NK-92 (cell line): ENCODE measurements around the gene PPDPF.

Experiments used
- DNase-seq: peaks from one replicate; lab custom pipeline; 2025; ENCODE audit not compliant: unreplicated experiment; lab: John Stamatoyannopoulos, UW

PPDPF gene

GRCh38 chr20:63519668-63520503 is 679 bp upstream of the PPDPF start:
- no peak for DNase-seq

- no peak for DNase-seq
These were observed 503 bp downstream of the PPDPF start for GRCh38 chr20:63520934-63521601.

- DNase-seq: no peak
These were observed 1.0 kb downstream of the PPDPF start for GRCh38 chr20:63521602-63522001.

GRCh38 chr20:63522091-63522868 is 1.7 kb downstream of the PPDPF start:
- DNase-seq: no peak

- DNase-seq: no peak
These were observed 2.5 kb downstream of the PPDPF start for GRCh38 chr20:63522981-63523611.

- no peak for DNase-seq
These were observed 4.6 kb downstream of the PPDPF start for GRCh38 chr20:63525185-63525584.

GRCh38 chr20:63525971-63526370 is 5.4 kb downstream of the PPDPF start:
- no peak for DNase-seq

- no peak for DNase-seq
These were observed 6.6 kb downstream of the PPDPF start for GRCh38 chr20:63527184-63527583.

- no peak for DNase-seq
These were observed 8.8 kb downstream of the PPDPF start for GRCh38 chr20:63529180-63529860.

- no peak for DNase-seq
These were observed 9.6 kb downstream of the PPDPF start for GRCh38 chr20:63529861-63530787.

GRCh38 chr20:63530788-63531160 is 10.2 kb downstream of the PPDPF start:
- no peak for DNase-seq

- no peak for DNase-seq
These were observed 11.3 kb downstream of the PPDPF start for GRCh38 chr20:63531686-63532448.

GRCh38 chr20:63532449-63532971 is 11.9 kb downstream of the PPDPF start:
- no peak for DNase-seq

- no peak for DNase-seq
These were observed 12.8 kb downstream of the PPDPF start for GRCh38 chr20:63533388-63533787.

GRCh38 chr20:63533871-63534393 is 13.4 kb downstream of the PPDPF start:
- DNase-seq: no peak

- no peak for DNase-seq
These were observed 13.9 kb downstream of the PPDPF start for GRCh38 chr20:63534427-63534830.

GRCh38 chr20:63534831-63535651 is 14.5 kb downstream of the PPDPF start:
- no peak for DNase-seq
